NCI-H1436 treated with DMSO at 0.1 percent for 48 hours (cell line): ENCODE measurements around the gene CHD6.

Experiments
- DNase-seq: peaks from one replicate; lab custom pipeline; 2025; lab: John Stamatoyannopoulos, UW

CHD6 gene

DNA sequence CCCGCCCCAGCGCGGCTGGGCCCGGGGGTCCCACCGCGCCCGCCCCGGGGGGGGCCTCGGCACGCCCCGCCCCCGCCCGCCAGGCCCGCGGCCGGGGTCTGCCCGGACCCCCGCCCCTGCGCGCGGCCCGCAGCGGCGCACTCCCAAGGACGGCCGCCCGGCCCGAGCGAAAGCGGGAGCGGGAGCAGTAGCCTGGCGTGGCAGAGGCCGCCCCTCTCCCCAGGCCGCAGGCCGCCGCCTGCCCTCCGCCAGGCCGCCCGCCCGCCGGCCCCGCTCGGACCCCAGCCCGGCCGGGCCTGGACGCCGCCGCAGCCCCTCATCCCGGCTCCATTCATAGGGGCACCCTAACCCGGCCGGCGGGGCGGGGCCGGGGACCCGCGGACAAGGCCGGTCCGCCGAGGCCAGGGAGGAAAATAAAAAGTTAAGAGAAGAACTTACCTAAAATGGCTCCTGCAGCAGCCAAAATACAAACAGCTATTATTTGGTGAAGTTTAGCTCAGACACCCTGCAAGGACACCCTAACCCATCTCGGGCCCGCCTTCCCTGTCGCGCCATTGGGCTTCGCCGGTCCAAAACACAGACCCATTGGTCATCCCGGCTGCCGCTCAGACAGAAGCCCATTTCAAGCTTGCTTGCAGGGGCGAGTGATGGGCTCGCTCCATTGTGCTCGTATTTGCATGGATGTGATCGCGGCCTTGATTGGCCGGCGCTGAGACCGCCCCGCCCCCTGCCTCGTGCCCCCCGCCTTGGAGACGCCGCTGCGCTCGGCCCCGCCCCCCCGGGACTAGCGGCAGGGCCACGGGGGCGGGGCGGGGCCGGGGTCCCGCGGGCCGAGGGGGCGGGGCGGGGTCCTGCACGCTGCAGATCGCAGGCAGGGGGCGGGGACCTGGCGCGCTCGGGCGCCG lies at the start of gene CHD6:
CHD6 (minus strand) TSS at position 476 of the 905 bp plus-strand sequence. CDS start 67,040 bp downstream, outside the sequence.
- DNase-seq: peak; percentile 95

DNA sequence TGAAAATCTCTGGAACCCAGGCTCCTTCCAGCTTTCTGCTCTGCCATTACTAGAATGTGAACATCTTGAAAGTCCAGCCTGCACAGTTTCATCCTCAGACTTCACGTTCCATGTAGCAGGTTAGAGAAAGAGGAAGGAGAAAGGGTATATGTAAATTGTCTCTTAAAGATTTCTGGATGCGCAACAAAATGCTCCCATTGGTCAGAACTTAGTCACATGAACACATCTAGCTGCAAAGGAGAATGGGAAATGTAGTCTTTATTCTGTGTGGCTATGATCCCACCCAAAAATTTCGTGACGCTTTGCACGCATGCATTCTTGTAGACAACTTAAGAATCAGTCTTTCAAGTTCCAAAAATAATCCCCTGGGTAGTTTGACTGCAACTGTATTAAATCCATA lies 46.4 kb upstream of the CHD6 start:
- DNase-seq: no peak

GRCh38 chr20:41657655-41658054 lies 39.5 kb upstream of the CHD6 start:
- DNase-seq: no peak

DNA sequence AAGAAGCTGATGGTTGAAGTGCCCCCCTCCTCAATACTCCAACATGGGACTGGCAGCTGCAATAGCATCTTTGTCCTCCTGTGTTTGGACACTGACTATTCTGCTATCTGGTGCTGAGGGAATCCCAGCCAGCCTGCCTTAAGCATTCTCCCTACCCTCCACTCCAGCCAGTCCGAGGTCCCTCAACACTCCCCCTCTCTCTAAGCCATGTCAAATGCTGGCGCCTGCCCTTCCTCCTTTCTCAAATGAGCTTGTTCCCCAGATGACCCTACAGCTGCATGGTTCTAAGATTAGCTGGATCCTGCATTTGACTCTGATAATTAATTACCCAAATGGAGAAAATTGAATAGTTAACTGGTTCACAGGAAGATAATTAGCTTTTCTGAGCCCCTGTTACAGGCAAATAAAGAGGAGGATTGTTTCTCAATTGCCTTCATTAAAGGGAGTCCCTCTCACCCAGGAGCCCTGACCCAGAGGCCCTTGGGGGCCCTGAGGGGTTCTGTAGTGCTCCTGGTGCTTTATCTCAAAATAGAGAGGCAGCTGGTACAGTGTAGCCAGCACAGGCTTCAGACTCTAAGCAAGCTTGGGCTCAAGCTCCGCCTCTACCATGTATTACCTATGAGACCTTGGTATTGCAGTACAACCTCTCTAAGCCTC lies 37.9 kb upstream of the CHD6 start:
- DNase-seq: no peak

DNA sequence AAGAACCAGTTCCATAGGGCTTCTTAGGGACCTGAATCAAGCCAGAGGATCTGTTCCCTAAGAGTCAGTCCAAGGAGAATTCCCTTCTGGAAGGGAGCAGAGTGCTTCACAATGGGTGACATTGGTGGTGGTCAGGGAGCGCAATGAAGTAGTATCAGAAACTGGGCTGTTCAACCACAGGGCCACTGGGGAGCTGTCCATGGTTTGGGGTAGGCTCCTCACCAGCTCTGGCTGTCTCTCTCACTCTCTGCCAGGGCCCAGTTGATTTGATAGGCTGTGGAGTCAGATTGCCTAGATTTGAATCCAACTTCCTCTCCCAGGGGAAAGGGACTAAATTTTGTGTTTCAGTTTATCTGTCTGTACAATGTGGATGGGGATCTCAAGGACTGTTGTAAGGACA lies 36.7 kb upstream of the CHD6 start:
- no peak for DNase-seq

DNA sequence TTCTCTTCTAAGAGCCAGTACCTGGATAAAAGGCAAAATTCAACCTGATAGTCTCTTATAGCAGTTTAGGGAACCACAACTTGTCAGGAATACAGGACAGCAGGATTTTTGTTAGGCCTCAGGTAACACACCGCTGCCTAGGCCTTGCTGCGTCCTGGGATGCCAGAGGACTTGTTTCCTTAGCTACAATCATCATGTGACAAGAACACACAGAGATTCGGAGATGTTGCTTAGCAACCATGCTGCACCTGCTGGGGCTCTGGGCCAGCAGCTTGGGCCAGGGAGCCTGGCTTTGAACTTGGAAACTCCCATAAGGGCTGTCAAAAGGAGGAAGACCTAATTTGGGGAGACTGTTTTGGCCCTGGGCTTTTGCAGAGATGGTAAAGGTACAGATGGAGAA lies 36.1 kb upstream of the CHD6 start:
- peak; percentile 53 for DNase-seq

DNA sequence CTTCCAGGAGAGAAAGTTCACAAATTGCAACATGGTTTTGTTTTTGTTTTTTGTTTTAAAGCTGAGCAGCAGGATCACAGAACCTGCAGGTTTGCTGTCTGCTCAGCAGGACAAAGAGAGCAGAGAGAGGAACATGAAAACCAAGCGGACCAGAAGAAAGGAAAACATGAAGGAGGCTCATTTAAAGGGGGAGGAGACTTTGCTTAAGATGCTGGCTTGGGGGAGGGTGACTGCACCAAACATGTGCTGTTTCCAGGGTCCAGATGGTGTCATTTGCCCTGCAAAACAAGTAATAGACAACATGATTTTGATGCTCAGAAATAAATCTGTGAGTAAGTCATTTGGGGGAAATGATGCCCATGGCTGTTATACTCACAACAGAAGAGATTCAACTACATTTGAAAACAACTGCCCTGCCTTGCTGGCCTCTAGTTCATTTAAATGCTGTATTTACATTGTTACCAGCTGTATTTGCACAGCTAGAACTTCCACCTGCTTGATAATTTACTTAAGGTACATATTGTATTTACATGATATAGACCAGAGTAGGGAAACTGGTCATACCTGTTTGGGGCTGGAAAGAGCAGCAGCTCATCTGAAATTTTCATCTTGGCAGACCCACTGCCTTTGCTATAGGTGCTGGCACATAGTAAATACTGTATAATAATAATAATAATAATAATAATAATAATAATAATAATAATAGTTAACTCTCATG lies 32.2 kb upstream of the CHD6 start:
- DNase-seq: peak; percentile 90

GRCh38 chr20:41649489-41649888 lies 31.3 kb upstream of the CHD6 start:
- no peak for DNase-seq

DNA sequence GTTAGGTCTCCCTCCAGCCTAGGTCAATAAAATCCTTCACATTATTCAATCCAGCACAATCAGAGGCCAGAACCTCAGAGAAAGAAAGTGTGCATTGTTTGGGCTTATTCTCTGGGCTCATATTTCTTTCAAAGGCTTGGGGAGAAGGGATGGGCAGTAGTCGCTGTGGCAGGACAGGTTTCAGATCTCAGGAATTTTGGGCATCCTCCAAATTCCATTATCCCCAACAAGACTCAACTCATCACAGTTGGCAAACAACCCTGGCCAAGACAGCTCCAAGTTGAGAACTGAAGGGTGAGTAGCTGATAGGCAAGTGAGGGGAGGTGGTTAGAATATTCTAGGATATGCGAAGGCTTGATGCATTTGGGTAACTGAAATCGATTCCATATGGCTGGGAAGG lies 27.2 kb upstream of the CHD6 start:
- no peak for DNase-seq

DNA sequence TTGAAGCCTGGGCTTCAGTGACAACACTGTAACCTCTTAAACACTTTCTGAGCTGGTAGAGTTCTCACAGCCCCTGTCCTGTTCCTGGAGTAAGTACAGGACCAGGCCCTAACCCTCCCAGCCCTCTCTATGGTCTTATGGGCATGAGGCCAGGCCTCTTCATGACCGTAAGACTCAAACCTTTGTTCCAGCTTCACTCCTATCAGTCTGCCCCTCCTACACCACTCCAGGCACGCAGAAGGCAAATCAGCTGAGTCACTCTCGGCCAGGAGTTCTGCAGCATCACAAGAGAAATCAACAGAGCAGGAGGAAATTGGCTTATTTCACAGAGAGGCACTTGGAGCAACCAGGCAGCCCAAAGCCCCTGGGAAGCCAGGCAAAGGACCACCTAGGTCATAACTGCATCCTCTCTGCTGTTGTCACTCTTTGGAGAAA lies 25.3 kb upstream of the CHD6 start:
- DNase-seq: peak; percentile 69

DNA sequence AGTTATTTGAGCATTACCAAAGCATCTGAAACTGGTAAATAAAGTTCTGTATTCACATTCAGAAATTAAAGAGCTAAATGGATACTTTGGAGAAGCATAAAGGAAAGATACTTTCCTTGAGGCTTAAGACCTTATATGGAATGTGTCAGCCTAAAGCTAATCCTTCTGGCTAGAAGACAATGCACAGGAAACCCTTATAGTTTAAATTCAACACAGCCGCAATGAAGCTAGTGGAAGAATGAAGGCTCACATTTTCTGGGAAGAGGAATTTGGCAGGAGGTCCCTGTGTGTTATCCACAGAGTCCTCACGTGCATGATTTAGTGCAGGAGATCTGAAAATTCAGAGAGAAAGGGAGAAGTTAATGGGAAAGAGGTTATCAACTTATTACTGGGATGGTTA lies 21.5 kb upstream of the CHD6 start:
- DNase-seq: no peak

- DNase-seq: no peak
These were observed 20.3 kb upstream of the CHD6 start for GRCh38 chr20:41638456-41638855.

DNA sequence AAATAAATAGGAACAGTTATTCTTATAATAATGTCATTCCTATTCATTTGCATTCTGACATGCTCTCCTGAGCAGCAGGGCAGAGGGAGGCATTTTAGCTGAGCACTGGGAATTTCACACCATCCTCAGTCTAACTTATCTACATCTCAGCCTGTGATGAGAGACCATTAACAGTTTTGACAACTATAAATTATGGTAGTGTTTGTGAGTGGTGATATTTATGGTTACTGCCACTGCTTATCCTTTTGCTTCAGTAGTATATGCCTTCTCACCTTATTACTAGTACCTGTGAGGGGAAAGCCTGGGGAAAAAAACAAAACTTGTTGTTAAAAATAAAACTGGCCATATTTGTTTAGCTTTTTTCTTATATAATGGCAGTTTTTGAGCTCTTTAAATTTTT lies 17.0 kb upstream of the CHD6 start:
- DNase-seq: no peak

DNA sequence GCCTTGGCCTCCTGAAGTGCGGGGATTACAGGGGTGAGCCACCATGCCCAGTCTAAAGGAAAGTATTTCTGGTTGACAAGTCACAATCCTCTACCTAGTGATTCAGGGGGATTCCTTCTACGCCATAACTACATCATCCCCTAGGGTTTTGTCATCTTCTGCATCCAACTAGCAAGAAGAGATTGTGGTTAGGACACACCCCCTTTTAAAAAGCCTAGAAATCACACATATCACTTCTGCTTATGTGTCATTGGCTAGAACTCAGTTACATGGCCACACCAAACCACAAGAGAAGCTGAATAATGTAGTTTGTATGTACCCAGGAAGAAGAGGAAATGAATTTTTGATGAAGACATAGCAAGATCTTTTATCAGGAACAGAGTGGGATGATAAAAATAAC lies 14.7 kb upstream of the CHD6 start:
- DNase-seq: no peak

DNA sequence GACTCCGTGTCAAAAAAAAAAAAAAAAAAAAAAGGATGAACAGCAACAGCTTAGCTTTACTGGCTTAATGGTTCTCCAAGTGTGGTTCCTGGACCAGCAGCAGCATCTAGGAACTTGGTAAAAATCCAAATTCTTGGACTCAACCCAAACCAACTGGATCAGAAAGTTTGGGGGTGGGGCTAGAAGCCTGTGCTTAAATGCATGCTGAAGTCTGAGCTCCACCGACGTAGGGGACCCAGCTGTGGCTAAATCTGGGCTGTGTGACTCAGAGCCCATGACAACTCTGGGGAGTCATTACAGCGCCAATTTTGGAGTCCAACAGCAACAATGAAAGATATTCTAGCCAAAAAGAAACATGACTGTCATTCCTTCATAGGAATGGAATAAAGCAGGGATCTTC lies 13.6 kb upstream of the CHD6 start:
- no peak for DNase-seq

GRCh38 chr20:41630846-41631245 lies 12.7 kb upstream of the CHD6 start:
- no peak for DNase-seq

DNA sequence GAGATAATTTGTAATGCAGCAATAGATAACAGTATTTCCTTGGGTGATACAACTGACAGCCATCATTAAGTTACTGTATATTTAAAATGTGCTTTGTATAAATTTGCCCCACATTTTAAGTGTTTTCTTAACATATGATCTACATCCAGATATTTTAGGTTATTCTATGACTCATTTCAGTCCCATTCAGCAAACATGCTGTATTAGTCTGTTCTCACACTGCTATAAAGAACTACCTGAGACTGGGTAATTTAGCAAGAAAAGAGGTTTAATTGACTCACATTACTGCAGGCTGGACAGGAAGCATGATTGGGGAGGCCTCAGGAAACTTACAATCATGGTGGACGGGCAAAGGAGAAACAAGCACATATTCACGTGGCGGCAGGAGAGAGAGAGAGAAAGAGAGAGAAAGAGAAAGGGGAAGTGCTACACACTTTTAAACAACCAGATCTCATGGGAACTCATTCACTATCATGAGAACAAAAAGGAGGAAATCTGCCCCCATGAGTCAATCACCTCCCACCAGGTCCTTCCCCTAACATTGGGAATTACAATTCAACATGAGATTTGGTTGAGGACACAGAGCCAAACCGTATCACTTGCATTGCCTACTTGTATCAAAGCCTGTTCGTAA lies 9.6 kb upstream of the CHD6 start:
- no peak for DNase-seq

GRCh38 chr20:41627001-41627495 lies 8.9 kb upstream of the CHD6 start:
- DNase-seq: no peak

- DNase-seq: no peak
These were observed 5.6 kb upstream of the CHD6 start for GRCh38 chr20:41623625-41624375.

DNA sequence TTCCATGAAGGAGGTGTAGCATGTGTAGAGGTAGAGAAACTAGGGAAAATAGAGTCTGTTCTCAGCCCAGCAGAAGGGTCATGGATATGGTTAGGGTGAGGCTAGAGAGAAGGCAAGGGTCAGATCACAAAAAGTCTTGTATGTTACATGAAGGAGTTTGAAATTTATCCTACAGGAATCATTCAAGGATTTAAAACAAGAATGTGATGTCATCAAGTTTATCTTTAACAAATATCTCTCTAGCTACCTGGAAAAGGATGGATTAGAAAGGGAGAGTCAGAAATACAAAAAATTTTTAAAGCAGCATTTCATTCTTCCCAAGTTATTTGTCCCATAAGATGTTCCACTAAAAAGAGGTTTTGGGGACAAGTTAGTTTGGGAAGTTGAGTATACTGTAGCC lies 4.4 kb upstream of the CHD6 start:
- no peak for DNase-seq

DNA sequence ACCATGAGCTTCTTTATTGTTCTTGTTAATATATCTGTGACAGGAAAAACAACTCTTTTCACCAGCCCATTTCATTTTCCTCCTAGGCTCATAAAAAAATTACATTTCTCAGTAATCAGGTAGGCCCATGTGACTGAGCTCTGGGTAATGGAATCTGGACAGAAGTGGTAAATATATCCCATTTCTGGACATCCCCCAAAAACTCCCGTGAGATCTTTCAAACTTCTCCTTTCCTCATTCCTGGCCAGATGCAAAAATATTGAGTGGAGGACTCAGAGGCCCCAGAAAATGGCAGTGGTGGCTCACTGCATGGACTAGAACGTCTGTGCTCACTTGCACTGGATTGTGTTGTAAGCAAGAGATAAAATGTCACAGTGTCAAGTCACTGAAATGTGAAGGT lies 3.8 kb upstream of the CHD6 start:
- no peak for DNase-seq
